GM19240 (cell line): ENCODE results near the gene NATD1.
A peak's percentile ranks its signal among the peaks of the same experiment; 100 is the strongest.
"Not testable (repeated sequence)": the region's sequence is repeated elsewhere in the genome, so short reads cannot be mapped to it uniquely, and the experiment has no call there.

Experiments used
- DNase-seq: peaks from one replicate; pipeline ENCODE4 v3.0.0; 2011; ENCODE audit warnings: low spot score; ENCODE audit not compliant: insufficient read length

Gene NATD1

GRCh38 chr17:21247552-21248258, 5.5 kb downstream of the NATD1 start:
- DNase-seq: no peak

- no peak for DNase-seq
Measured at GRCh38 chr17:21246698-21247097, 6.5 kb downstream of the NATD1 start.

- no peak for DNase-seq
Measured at GRCh38 chr17:21245639-21246084, 7.5 kb downstream of the NATD1 start.

- DNase-seq: no peak
Measured at GRCh38 chr17:21243516-21244303, 9.5 kb downstream of the NATD1 start.

GRCh38 chr17:21242780-21243515, 10.3 kb downstream of the NATD1 start:
- no peak for DNase-seq

- DNase-seq: no peak
Measured at GRCh38 chr17:21242026-21242697, 11.0 kb downstream of the NATD1 start.

GRCh38 chr17:21241564-21241963, 11.6 kb downstream of the NATD1 start:
- no peak for DNase-seq

- DNase-seq: no peak
Measured at GRCh38 chr17:21240369-21241055, 12.7 kb downstream of the NATD1 start.

- DNase-seq: peak; percentile 37
Measured at GRCh38 chr17:21239680-21240368, 13.4 kb downstream of the NATD1 start.

- DNase-seq: no peak
Measured at GRCh38 chr17:21235921-21236320, 17.3 kb downstream of the NATD1 start.

GRCh38 chr17:21233581-21234347, 19.4 kb downstream of the NATD1 start:
- no peak for DNase-seq

- DNase-seq: no peak
Measured at GRCh38 chr17:21232033-21232749, 21.0 kb downstream of the NATD1 start.

- DNase-seq: no peak
Measured at GRCh38 chr17:21231533-21231932, 21.7 kb downstream of the NATD1 start.

- DNase-seq: no peak
Measured at GRCh38 chr17:21228845-21229244, 24.4 kb downstream of the NATD1 start.

- DNase-seq: no peak
Measured at GRCh38 chr17:21228111-21228510, 25.1 kb downstream of the NATD1 start.

GRCh38 chr17:21227277-21227676, 25.9 kb downstream of the NATD1 start:
- DNase-seq: not testable (repeated sequence)

- no peak for DNase-seq
Measured at GRCh38 chr17:21223086-21223485, 30.1 kb downstream of the NATD1 start.

- no peak for DNase-seq
Measured at GRCh38 chr17:21218831-21219380, 34.3 kb downstream of the NATD1 start.

GRCh38 chr17:21218101-21218500, 35.1 kb downstream of the NATD1 start:
- DNase-seq: no peak
